K562 (cell line): ENCODE data around the gene TTLL12. TPM values are rescaled to one million over a fixed set of nuclear protein-coding genes. Genes with fewer than 3 reads are reported as not detected.

Experiments used
- CBFA2T2 ChIP-seq: fragments of 450-650 bp; conservative IDR thresholded peaks from 2 replicates; pipeline ENCODE4 v1.6.1; 2017; ENCODE audit warnings: mild to moderate bottlenecking
- ESRRA ChIP-seq: fragments of 450-650 bp; IDR thresholded peaks from 2 replicates; pipeline ENCODE4 v1.6.1; 2014; ENCODE audit warnings: low read depth, mild to moderate bottlenecking, moderate library complexity, borderline replicate concordance
- FOXM1 ChIP-seq, 2 experiments: fragments of 450-650 bp in 1 of 2; sonication (generic) in 1 of 2; formaldehyde crosslinking in 1 of 2; IDR thresholded peaks; 2 replicates each; pipeline versions ENCODE4 v1.6.1 to v1.9.0; 2017 to 2022; ENCODE audit warnings: low read depth in 2 of 2, mild to moderate bottlenecking in 2 of 2, missing genetic modification reagents in 1 of 2, moderate library complexity in 1 of 2
- MAZ ChIP-seq, 2 experiments: fragments of 450-650 bp in 1 of 2; sonication (generic) in 1 of 2; formaldehyde crosslinking; IDR thresholded peaks in 1 of 2; conservative IDR thresholded peaks in 1 of 2; 2 replicates each; pipeline versions ENCODE4 v1.4.0 to v1.5.0; 2020; ENCODE audit warnings: mild to moderate bottlenecking in 1 of 2, missing genetic modification reagents in 1 of 2
- MBD2 ChIP-seq: sonication (generic); IDR thresholded peaks from 2 replicates; pipeline ENCODE4 v1.6.1; 2016; ENCODE audit warnings: low read depth, borderline replicate concordance
- RBFOX2 ChIP-seq: fragments of 200-400 bp; formaldehyde crosslinking; IDR thresholded peaks from 2 replicates; pipeline ENCODE4 v1.6.1; 2017; ENCODE audit warnings: low read depth, mild to moderate bottlenecking, low read length, moderate library complexity
- SAFB ChIP-seq: fragments of 200-400 bp; formaldehyde crosslinking; IDR thresholded peaks from 2 replicates; pipeline ENCODE4 v1.6.1; 2017; ENCODE audit warnings: low read depth, low read length, borderline replicate concordance
- SNRNP70 ChIP-seq: fragments of 200-400 bp; formaldehyde crosslinking; optimal IDR thresholded peaks from 2 replicates; pipeline ENCODE3; 2017; ENCODE audit warnings: low read depth, low read length
- SREBF1 ChIP-seq: fragments of 150-350 bp; IDR thresholded peaks from 2 replicates; pipeline ENCODE4 v1.6.1; 2014; ENCODE audit warnings: antibody characterized with exemption, low read depth, low read length, borderline replicate concordance
- SUPT5H ChIP-seq: fragments of 450-650 bp; IDR thresholded peaks from 2 replicates; pipeline ENCODE4 v1.6.1; 2016
- ZNF146 ChIP-seq: IDR thresholded peaks from one replicate; pipeline ENCODE4 v1.6.1; 2018; ENCODE audit warnings: missing compliant biosample characterization; ENCODE audit not compliant: unreplicated experiment
- ZNF707 ChIP-seq: fragments of 250-450 bp; sonication (Bioruptor Pico); conservative IDR thresholded peaks from 2 replicates; pipeline ENCODE4 v1.8.0; 2022; ENCODE audit warnings: inconsistent platforms, mild to moderate bottlenecking, moderate library complexity
- polyA plus RNA-seq, 8 experiments: library from polyadenylated mRNA; depleted of rRNA in 4 of 8; stranded (reverse) in 5 of 8; unstranded in 3 of 8; fragments of >200 nt; fragmentation: Nextera tagmentation in 2 of 8; fragmentation: Illumina TruSeq in 1 of 8; extraction: Ambion mirVana in 2 of 8; extraction: Trizol in 1 of 8; gene quantifications; 2 replicates each; pipeline versions ENCODE4 v1.2.1 to v1.2.3, GENCODE V29; 2011 to 2014; ENCODE audit warnings: inconsistent platforms in 1 of 8, missing spikeins in 1 of 8
- total RNA-seq, 7 experiments: library from RNA; depleted of rRNA in 6 of 7; stranded (reverse); fragments of >200 nt in 6 of 7; fragmentation: Illumina TruSeq in 2 of 7; extraction: Trizol in 2 of 7; gene quantifications; 2 replicates each; pipeline versions ENCODE4 v1.2.1 to v1.2.3, GENCODE V29; 2011 to 2021; ENCODE audit warnings: low replicate concordance in 1 of 7
- TF ChIP-seq, protein P1 (sequence below), 2 experiments: fragments of 450-650 bp; conservative IDR thresholded peaks; 2 replicates each; pipeline ENCODE4 v1.6.1; 2017; ENCODE audit warnings: mild to moderate bottlenecking in 2 of 2, moderate library complexity in 2 of 2
- TF ChIP-seq, protein P2 (sequence below): sonication (generic); formaldehyde crosslinking; IDR thresholded peaks from 2 replicates; pipeline ENCODE4 v1.8.1; 2022; ENCODE audit warnings: missing genetic modification reagents
- TF ChIP-seq, protein P3 (sequence below): fragments of 200-800 bp; sonication (Bioruptor generic); IDR thresholded peaks from 2 replicates; pipeline ENCODE4 v1.6.1; 2017; ENCODE audit warnings: missing genetic modification characterization, missing compliant biosample characterization
- TF ChIP-seq, protein P4 (sequence below): sonication (generic); formaldehyde crosslinking; IDR thresholded peaks from 2 replicates; pipeline ENCODE4 v1.8.1; 2023; ENCODE audit warnings: mild to moderate bottlenecking, missing genetic modification reagents

Gene TTLL12
- total and polyA plus RNA-seq, 9 of the 15 experiments (the other 6 are each of a cell fraction or from before 2014, with no cell fraction given), result 1.3 to 128 (median 43.0) TPM

DNA sequence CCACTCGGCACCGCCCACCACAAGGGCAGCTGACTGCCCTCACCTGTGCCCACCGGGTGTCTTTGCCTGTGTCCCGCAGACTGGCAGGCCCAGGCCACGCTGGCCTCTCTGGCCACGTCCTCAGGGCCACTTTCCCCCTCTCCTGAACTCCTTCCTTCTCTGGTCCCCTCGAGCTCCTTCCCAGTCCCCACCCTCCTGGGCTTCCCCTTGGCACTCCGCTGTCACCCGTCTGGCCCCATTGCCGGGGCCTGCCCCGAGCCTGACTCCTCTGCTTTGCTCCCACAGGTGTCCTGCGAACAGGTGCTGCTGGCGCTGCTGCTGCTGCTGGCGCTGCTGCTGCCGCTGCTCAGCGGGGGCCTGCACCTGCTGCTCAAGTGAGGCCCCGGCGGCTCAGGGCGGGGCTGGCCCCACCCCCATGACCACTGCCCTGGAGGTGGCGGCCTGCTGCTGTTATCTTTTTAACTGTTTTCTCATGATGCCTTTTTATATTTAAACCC lies 58.0 kb downstream of the TTLL12 start (continued):
- TF ChIP-seq, protein P1, sequence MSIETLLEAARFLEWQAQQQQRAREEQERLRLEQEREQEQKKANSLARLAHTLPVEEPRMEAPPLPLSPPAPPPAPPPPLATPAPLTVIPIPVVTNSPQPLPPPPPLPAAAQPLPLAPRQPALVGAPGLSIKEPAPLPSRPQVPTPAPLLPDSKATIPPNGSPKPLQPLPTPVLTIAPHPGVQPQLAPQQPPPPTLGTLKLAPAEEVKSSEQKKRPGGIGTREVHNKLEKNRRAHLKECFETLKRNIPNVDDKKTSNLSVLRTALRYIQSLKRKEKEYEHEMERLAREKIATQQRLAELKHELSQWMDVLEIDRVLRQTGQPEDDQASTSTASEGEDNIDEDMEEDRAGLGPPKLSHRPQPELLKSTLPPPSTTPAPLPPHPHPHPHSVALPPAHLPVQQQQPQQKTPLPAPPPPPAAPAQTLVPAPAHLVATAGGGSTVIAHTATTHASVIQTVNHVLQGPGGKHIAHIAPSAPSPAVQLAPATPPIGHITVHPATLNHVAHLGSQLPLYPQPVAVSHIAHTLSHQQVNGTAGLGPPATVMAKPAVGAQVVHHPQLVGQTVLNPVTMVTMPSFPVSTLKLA (conservative IDR thresholded peaks at IDR 0.05), result no peak
- TF ChIP-seq, protein P2, sequence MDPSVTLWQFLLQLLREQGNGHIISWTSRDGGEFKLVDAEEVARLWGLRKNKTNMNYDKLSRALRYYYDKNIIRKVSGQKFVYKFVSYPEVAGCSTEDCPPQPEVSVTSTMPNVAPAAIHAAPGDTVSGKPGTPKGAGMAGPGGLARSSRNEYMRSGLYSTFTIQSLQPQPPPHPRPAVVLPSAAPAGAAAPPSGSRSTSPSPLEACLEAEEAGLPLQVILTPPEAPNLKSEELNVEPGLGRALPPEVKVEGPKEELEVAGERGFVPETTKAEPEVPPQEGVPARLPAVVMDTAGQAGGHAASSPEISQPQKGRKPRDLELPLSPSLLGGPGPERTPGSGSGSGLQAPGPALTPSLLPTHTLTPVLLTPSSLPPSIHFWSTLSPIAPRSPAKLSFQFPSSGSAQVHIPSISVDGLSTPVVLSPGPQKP, result no peak
- TF ChIP-seq FOXM1 (IDR thresholded peaks at IDR 0.05; ENCODE audit: low read depth), result no peak
- TF ChIP-seq FOXM1 (CRISPR knock-in tag; IDR thresholded peaks at IDR 0.05; ENCODE audit: low read depth), result no peak
- 0 out of 4 replicates have a peak, but pooled peaks of 1 of the 2 experiments have one; percentile 35 for TF ChIP-seq MAZ (CRISPR knock-in tag; conservative IDR thresholded peaks at IDR 0.05 in 1 of 2, IDR thresholded peaks at IDR 0.05 in 1 of 2)
- TF ChIP-seq SAFB, result no peak
- TF ChIP-seq CBFA2T2, result 0 out of 2 replicates have a peak, but pooled peaks have one; percentile 13
- TF ChIP-seq ZNF146, result no peak
- TF ChIP-seq, protein P3, sequence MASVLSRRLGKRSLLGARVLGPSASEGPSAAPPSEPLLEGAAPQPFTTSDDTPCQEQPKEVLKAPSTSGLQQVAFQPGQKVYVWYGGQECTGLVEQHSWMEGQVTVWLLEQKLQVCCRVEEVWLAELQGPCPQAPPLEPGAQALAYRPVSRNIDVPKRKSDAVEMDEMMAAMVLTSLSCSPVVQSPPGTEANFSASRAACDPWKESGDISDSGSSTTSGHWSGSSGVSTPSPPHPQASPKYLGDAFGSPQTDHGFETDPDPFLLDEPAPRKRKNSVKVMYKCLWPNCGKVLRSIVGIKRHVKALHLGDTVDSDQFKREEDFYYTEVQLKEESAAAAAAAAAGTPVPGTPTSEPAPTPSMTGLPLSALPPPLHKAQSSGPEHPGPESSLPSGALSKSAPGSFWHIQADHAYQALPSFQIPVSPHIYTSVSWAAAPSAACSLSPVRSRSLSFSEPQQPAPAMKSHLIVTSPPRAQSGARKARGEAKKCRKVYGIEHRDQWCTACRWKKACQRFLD, result no peak
- no peak for TF ChIP-seq ZNF707
- TF ChIP-seq SNRNP70, result no peak
- TF ChIP-seq SUPT5H, result peak; percentile 30; the same call in 1 of the 2 replicates
- no peak for TF ChIP-seq ESRRA
- no peak for TF ChIP-seq SREBF1
- TF ChIP-seq, protein P4, sequence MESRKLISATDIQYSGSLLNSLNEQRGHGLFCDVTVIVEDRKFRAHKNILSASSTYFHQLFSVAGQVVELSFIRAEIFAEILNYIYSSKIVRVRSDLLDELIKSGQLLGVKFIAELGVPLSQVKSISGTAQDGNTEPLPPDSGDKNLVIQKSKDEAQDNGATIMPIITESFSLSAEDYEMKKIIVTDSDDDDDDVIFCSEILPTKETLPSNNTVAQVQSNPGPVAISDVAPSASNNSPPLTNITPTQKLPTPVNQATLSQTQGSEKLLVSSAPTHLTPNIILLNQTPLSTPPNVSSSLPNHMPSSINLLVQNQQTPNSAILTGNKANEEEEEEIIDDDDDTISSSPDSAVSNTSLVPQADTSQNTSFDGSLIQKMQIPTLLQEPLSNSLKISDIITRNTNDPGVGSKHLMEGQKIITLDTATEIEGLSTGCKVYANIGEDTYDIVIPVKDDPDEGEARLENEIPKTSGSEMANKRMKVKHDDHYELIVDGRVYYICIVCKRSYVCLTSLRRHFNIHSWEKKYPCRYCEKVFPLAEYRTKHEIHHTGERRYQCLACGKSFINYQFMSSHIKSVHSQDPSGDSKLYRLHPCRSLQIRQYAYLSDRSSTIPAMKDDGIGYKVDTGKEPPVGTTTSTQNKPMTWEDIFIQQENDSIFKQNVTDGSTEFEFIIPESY, result no peak
- 0 out of 2 replicates have a peak, but pooled peaks have one; percentile 28 for TF ChIP-seq RBFOX2
- no peak for TF ChIP-seq MBD2
